ENCODE results near the gene TMEM117. TPM values are rescaled to one million over a fixed set of nuclear protein-coding genes. Genes with fewer than 3 reads are reported as not detected.
A peak's percentile ranks its signal among the peaks of the same experiment; 100 is the strongest.

Gene TMEM117
- total and polyA plus RNA-seq, 7 donors = 2.3 to 21.4 (median 17.5) TPM

DNA sequence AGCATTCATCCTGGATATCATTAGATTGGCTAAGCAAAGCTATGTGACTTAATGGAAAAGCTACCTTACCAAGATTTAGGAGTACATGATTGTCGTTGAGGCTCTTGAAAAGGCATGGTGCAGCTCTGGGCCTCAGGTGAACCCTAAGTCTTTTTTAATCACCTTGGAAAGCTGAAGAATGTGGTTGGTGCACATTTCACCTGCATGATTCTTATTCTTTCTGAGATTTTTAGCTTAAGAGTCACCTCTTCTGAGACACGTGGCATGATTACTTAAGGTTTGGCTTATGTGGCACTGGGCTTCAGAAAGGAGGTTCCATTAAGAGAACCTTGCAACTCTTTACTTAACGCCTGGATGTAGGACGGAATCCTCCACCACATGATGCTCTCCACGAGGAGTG lies 498.5 kb downstream of the TMEM117 start:
- intact Hi-C loops (cut with DNase I) = no loop called here
- no peaks in the 10 kb centered on the region for H3K36me3 ChIP-seq
- H3K27me3 ChIP-seq = no peaks in the 10 kb centered on the region
- no peaks in the 10 kb centered on the region for H3K4me1 ChIP-seq
- H3K27ac ChIP-seq = no peak overlapping the region
- no peaks in the 10 kb centered on the region for H3K9me3 ChIP-seq
- TF ChIP-seq, protein P1, sequence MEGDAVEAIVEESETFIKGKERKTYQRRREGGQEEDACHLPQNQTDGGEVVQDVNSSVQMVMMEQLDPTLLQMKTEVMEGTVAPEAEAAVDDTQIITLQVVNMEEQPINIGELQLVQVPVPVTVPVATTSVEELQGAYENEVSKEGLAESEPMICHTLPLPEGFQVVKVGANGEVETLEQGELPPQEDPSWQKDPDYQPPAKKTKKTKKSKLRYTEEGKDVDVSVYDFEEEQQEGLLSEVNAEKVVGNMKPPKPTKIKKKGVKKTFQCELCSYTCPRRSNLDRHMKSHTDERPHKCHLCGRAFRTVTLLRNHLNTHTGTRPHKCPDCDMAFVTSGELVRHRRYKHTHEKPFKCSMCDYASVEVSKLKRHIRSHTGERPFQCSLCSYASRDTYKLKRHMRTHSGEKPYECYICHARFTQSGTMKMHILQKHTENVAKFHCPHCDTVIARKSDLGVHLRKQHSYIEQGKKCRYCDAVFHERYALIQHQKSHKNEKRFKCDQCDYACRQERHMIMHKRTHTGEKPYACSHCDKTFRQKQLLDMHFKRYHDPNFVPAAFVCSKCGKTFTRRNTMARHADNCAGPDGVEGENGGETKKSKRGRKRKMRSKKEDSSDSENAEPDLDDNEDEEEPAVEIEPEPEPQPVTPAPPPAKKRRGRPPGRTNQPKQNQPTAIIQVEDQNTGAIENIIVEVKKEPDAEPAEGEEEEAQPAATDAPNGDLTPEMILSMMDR (IDR thresholded peaks at IDR 0.05) = no peak
- TF ChIP-seq EP300 (IDR thresholded peaks at IDR 0.05) (no peak), POLR2A (IDR thresholded peaks at IDR 0.05) (no peak), POLR2AphosphoS5 (IDR thresholded peaks at IDR 0.05) (no peak)
- 82 to 84% methylated on average over 5 of the region's 5 CpGs for WGBS, 2 donors
- no peak for DNase-seq
- H3K4me3 ChIP-seq = no peak overlapping the region

DNA sequence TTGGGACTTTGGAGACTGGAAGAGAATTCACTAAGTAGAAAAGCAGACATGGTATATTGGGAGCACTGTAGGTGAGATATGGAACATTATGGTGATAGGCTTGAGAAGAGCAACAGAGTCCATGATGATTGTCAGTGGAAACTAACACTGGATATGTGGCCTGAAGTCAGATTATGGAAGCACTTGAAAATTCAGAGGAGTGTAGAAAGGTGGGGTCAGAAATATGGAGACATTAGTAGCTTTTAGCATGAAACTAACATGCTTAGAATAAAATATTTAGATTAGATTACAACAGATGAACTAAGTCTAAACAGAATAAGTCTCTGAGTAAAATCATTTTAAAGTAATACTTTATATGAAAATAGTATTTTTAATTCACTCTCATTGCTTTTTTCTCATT lies 499.1 kb downstream of the TMEM117 start:
- Histone ChIP-seq H3K9me3 (no peaks in the 10 kb centered on the region), H3K27ac (no peak overlapping the region), H3K4me1 (no peaks in the 10 kb centered on the region), H3K4me3 (no peak overlapping the region), H3K36me3 (no peaks in the 10 kb centered on the region), H3K27me3 (no peaks in the 10 kb centered on the region)
- TF ChIP-seq EP300 (IDR thresholded peaks at IDR 0.05) = no peak
- no peak for TF ChIP-seq POLR2AphosphoS5 (IDR thresholded peaks at IDR 0.05)
- TF ChIP-seq, protein P1 (IDR thresholded peaks at IDR 0.05) = no peak
- no peak for TF ChIP-seq POLR2A (IDR thresholded peaks at IDR 0.05)
- no peak for DNase-seq
- intact Hi-C loops (cut with DNase I) = no loop called here

DNA sequence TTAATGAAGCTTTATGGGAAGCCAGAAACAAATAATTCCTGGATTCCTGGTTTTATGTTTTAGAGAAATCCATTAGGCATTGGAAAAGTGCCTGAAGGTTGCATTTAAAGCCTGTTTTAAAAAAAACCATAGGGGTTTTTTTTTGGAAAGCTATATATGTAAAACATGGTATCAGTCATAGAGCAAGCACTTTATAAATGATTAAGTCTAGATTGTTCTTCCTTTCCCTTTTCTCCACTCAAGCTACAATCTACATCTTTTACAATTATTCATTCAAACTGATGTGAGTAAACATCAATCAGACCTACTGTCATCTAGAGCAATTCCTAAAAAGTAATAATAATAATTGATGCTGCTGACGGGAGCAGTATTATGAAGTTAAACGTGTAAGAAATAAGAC lies 500.7 kb downstream of the TMEM117 start:
- intact Hi-C loops (cut with DNase I) = no loop called here
- no peak overlapping the region for H3K4me3 ChIP-seq
- H3K27me3 ChIP-seq = no peaks in the 10 kb centered on the region
- no peak for DNase-seq
- no peaks in the 10 kb centered on the region for H3K9me3 ChIP-seq
- no peak overlapping the region for H3K27ac ChIP-seq
- TF ChIP-seq POLR2A (IDR thresholded peaks at IDR 0.05) (no peak), EP300 (IDR thresholded peaks at IDR 0.05) (no peak), POLR2AphosphoS5 (IDR thresholded peaks at IDR 0.05) (no peak)
- TF ChIP-seq, protein P1 (IDR thresholded peaks at IDR 0.05) = no peak
- WGBS, 2 donors = 94% methylated on average over 2 of the region's 2 CpGs
- no peaks in the 10 kb centered on the region for H3K36me3 ChIP-seq
- peaks cover 0 to 13% (median 3%) of the 10 kb centered on the region in 4 donors for H3K4me1 ChIP-seq

DNA sequence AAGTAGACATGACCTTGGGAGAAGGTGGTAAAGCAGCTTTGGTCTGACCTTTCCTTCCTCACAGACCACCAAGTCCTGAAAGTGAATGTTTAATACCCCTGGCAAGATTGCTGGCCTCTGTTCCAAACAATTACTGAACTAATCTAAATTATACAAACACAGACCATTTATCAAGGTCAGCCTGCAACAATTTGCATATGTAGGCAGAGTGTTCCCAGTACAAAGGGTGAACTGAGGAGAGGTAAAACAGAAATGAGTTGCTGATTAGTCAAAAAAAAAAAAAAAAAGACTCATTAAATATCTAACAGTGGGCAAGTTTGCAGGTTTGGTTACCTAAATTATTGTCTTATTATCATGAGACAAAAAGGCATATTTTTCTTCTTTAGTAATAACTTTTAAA lies 506.5 kb downstream of the TMEM117 start:
- intact Hi-C loops (cut with DNase I) = no loop called here
- Histone ChIP-seq H3K4me3 (no peak overlapping the region), H3K27ac (peak overlapping the region in 2 of 4 donors; percentile 16 to 58), H3K36me3 (no peaks in the 10 kb centered on the region), H3K27me3 (no peaks in the 10 kb centered on the region), H3K9me3 (no peaks in the 10 kb centered on the region), H3K4me1 (peaks cover 0 to 26% (median 12%) of the 10 kb centered on the region in 4 donors)
- DNase-seq = no peak
- TF ChIP-seq, protein P1 (IDR thresholded peaks at IDR 0.05) = no peak
- no peak for TF ChIP-seq POLR2A (IDR thresholded peaks at IDR 0.05)
- no peak for TF ChIP-seq POLR2AphosphoS5 (IDR thresholded peaks at IDR 0.05)
- TF ChIP-seq EP300 (IDR thresholded peaks at IDR 0.05) = no peak

DNA sequence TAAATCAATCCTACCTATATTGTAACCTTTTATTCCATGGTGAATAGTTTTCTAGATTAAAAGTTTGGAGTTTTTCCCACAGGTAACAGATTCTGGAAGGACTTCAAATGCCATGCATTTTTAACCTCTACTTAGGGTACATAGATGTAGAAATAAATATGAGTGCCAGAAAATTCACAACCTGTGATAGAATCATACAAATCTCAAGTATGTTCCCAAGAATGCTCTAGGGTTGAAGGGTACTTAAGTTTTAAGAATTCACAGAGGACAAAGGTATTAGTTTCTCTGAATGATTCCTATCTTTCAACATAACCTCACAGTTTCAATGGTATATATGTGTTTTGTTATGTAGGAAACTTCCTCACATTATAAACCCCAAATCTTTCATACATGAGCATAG lies 511.3 kb downstream of the TMEM117 start:
- H3K9me3 ChIP-seq = no peaks in the 10 kb centered on the region
- intact Hi-C loops (cut with DNase I) = no loop called here
- H3K4me3 ChIP-seq = no peak overlapping the region
- H3K27ac ChIP-seq = no peak overlapping the region
- no peak for TF ChIP-seq POLR2AphosphoS5 (IDR thresholded peaks at IDR 0.05)
- TF ChIP-seq, protein P1 (IDR thresholded peaks at IDR 0.05) = no peak
- TF ChIP-seq POLR2A (IDR thresholded peaks at IDR 0.05) = no peak
- no peak for TF ChIP-seq EP300 (IDR thresholded peaks at IDR 0.05)
- no peak for DNase-seq
- peaks cover 0 to 7% (median 3%) of the 10 kb centered on the region in 4 donors for H3K4me1 ChIP-seq
- no peaks in the 10 kb centered on the region for H3K27me3 ChIP-seq
- no peaks in the 10 kb centered on the region for H3K36me3 ChIP-seq

All from sigmoid colon (tissue), 7 donors.